ENCODE data around the gene TCEANC2. TPM values are rescaled to one million over a fixed set of nuclear protein-coding genes. Genes with fewer than 3 reads are reported as not detected.
"Not testable (repeated sequence)": the region's sequence is repeated elsewhere in the genome, so short reads cannot be mapped to it uniquely, and the experiment has no call there.

Gene TCEANC2
- total RNA-seq, 4 donors from 2014 or later = 2.6 to 9.5 (median 7.0) TPM

DNA sequence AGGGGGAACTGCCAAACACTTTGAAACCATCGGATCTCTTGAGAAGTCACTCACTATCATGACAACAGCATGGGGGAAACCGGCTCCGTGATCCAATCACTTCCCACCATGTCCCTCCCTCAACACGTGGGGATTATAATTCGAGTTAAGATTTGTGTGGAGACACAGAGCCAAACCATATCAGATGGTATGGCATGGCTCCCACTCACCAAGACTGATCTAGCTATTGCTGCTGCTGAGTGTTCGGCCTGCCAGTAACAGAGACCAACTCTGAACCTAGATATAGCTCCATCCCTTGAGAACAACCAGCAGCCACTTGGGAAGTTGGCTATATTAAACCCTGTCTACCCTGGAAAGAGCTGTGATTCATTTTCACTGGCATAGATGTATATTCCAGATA is 50.0 kb downstream of the TCEANC2 start:
- H3K36me3 ChIP-seq = no peaks in the 10 kb centered on the region
- ATAC-seq = no peak
- no peak overlapping the region for H3K4me3 ChIP-seq
- no peaks in the 10 kb centered on the region for H3K4me1 ChIP-seq
- no peak for DNase-seq
- in situ Hi-C loops (cut with MboI; ENCODE audit: low sequenced_read_pairs in 4 of 4) = loop anchor here in 1 of 4 donors (25.0 kb wide), 1 partner anchor 709 kb away; the partner anchor contains the start of gene TTC22
- no peak overlapping the region for H3K27ac ChIP-seq
- intact Hi-C loops (cut with DNase I; ENCODE audit: low total_unique reads) = no loop called here
- no peak for TF ChIP-seq POLR2A (IDR thresholded peaks at IDR 0.05)
- TF ChIP-seq, protein P1, sequence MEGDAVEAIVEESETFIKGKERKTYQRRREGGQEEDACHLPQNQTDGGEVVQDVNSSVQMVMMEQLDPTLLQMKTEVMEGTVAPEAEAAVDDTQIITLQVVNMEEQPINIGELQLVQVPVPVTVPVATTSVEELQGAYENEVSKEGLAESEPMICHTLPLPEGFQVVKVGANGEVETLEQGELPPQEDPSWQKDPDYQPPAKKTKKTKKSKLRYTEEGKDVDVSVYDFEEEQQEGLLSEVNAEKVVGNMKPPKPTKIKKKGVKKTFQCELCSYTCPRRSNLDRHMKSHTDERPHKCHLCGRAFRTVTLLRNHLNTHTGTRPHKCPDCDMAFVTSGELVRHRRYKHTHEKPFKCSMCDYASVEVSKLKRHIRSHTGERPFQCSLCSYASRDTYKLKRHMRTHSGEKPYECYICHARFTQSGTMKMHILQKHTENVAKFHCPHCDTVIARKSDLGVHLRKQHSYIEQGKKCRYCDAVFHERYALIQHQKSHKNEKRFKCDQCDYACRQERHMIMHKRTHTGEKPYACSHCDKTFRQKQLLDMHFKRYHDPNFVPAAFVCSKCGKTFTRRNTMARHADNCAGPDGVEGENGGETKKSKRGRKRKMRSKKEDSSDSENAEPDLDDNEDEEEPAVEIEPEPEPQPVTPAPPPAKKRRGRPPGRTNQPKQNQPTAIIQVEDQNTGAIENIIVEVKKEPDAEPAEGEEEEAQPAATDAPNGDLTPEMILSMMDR (IDR thresholded peaks at IDR 0.05 in 4 of 5, conservative IDR thresholded peaks at IDR 0.05 in 1 of 5) = no peak
- no peaks in the 10 kb centered on the region for H3K27me3 ChIP-seq
- no peaks in the 10 kb centered on the region for H3K9me3 ChIP-seq

DNA sequence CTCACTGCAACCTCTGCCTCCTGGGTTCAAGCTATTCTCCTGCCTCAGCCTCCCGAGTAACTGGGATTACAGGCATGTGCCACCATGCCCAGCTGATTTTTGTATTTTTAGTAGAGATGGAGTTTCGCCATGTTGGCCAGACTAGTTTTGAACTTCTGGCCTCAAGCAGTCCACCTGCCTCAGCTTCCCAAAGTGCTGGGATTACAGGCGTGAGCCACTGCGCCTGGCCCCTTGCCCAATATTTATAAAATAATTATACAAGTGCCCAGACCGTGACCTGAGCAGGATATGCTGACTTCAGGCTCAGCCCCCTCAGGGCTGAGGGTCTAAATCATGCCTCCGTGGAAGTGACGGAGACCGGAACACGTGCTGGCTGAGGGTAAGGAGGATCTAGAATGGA is 51.2 kb downstream of the TCEANC2 start:
- in situ Hi-C loops (cut with MboI; ENCODE audit: low sequenced_read_pairs in 4 of 4) = loop anchor here in 1 of 4 donors (25.0 kb wide), 1 partner anchor 708 kb away; the partner anchor contains the start of gene TTC22
- ATAC-seq; H3K36me3 ChIP-seq; H3K4me1 ChIP-seq; intact Hi-C loops (cut with DNase I; ENCODE audit: low total_unique reads); H3K27me3 ChIP-seq; H3K27ac ChIP-seq; DNase-seq; H3K9me3 ChIP-seq; H3K4me3 ChIP-seq: not testable (repeated sequence)

DNA sequence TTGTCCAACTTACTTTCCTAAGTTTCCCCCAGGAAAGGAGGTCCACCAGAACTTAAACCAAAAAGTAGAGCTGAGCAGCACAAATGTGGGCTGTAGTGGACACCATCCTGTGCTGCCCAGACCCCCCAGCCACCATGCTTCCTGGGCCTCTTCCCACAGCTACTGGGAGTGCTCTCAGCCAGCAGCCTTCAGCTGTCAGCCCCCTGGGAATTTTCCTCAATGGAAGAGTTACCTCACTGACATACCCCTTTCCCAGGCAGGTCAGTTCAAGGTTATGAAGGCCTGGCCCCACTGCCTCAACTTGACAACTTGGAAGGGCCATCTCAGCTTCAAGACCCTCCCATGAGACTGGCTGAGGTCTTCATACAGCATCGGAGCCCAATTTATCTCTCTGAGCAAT is 51.7 kb downstream of the TCEANC2 start:
- Histone ChIP-seq H3K9me3 (no peaks in the 10 kb centered on the region), H3K4me3 (no peak overlapping the region), H3K36me3 (no peaks in the 10 kb centered on the region), H3K4me1 (no peaks in the 10 kb centered on the region), H3K27me3 (no peaks in the 10 kb centered on the region), H3K27ac (no peak overlapping the region)
- TF ChIP-seq POLR2A (IDR thresholded peaks at IDR 0.05) = no peak
- TF ChIP-seq, protein P1 (IDR thresholded peaks at IDR 0.05 in 4 of 5, conservative IDR thresholded peaks at IDR 0.05 in 1 of 5) = no peak
- ATAC-seq (no peak), DNase-seq (no peak)
- intact Hi-C loops (cut with DNase I; ENCODE audit: low total_unique reads) (no loop called here), in situ Hi-C loops (cut with MboI; ENCODE audit: low sequenced_read_pairs in 4 of 4) (loop anchor here in 1 of 4 donors (25.0 kb wide), 1 partner anchor 707 kb away; the partner anchor contains the start of gene TTC22)

DNA sequence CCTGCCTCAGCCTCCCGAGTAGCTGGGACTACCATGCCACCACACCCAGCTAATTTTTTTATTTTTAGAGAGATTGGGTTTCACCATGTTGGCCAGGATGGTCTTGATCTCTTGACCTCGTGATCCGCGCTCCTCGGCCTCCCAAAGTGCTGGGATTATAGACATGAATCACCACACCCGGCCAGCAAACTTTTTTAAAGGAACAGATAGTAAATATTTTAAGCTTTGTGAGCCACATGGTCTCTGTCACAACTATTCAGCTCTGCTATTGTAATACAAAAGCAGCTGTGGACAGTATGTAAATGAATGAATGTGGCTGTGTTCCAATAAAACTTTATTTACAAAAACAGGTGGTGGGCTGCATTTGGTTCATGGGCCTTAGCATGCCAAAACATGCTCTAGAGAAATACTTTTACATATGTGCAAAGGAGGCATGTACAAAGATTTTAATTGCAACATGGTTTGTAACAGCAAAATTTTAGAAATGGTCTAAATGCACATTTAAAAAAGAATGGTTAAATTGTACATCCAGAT is 52.4 kb downstream of the TCEANC2 start:
- intact Hi-C loops (cut with DNase I; ENCODE audit: low total_unique reads) = no loop called here
- TF ChIP-seq POLR2A (IDR thresholded peaks at IDR 0.05) = no peak
- TF ChIP-seq, protein P1 (IDR thresholded peaks at IDR 0.05 in 4 of 5, conservative IDR thresholded peaks at IDR 0.05 in 1 of 5) = no peak

DNA sequence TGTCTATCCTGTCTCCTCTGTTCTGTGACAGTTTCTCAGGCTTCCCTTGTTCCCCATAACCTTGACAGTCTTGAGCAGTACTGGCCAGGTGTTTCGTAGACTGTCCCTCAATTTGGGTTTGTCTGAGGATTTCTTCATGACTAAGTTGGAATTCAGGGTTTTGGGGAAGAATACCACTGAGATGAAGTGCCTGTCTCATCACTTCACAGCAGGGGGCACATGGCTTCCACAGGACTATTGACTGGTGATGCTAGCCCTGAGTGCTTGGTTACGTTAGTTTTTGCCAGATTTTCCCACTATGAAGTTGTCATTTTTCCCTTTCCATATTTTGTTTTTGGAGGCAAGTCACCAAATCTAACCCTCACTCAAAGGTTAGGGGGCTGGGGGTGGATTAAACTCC is 53.7 kb downstream of the TCEANC2 start:
- no peaks in the 10 kb centered on the region for H3K4me1 ChIP-seq
- intact Hi-C loops (cut with DNase I; ENCODE audit: low total_unique reads) (no loop called here), in situ Hi-C loops (cut with MboI; ENCODE audit: low sequenced_read_pairs in 4 of 4) (loop anchor here in 1 of 4 donors (25.0 kb wide), 1 partner anchor 705 kb away; the partner anchor contains the start of gene TTC22)
- H3K36me3 ChIP-seq = no peaks in the 10 kb centered on the region
- no peak overlapping the region for H3K27ac ChIP-seq
- no peaks in the 10 kb centered on the region for H3K9me3 ChIP-seq
- no peak overlapping the region for H3K4me3 ChIP-seq
- no peaks in the 10 kb centered on the region for H3K27me3 ChIP-seq
- no peak for TF ChIP-seq POLR2A (IDR thresholded peaks at IDR 0.05)
- TF ChIP-seq, protein P1 (IDR thresholded peaks at IDR 0.05 in 4 of 5, conservative IDR thresholded peaks at IDR 0.05 in 1 of 5) = no peak
- ATAC-seq (no peak), DNase-seq (no peak)

More for the DNA sequence above, 52.4 kb downstream of the TCEANC2 start:
- ATAC-seq (no peak), DNase-seq (no peak)
- no peaks in the 10 kb centered on the region for H3K27me3 ChIP-seq
- H3K36me3 ChIP-seq = no peaks in the 10 kb centered on the region
- H3K9me3 ChIP-seq = no peaks in the 10 kb centered on the region
- no peaks in the 10 kb centered on the region for H3K4me1 ChIP-seq
- H3K27ac ChIP-seq = no peak overlapping the region
- in situ Hi-C loops (cut with MboI; ENCODE audit: low sequenced_read_pairs in 4 of 4) = loop anchor here in 1 of 4 donors (25.0 kb wide), 1 partner anchor 706 kb away; the partner anchor contains the start of gene TTC22
- no peak overlapping the region for H3K4me3 ChIP-seq
